HG03064 (cell line): ENCODE measurements around the gene PLEKHO2.

ENCODE experiments used
- ATAC-seq: cut with Tn5 transposase; IDR thresholded peaks from one replicate; pipeline ENCODE4 v1.9.1; 2021; ENCODE audit warnings: low read depth; ENCODE audit not compliant: unreplicated experiment

The PLEKHO2 gene

DNA sequence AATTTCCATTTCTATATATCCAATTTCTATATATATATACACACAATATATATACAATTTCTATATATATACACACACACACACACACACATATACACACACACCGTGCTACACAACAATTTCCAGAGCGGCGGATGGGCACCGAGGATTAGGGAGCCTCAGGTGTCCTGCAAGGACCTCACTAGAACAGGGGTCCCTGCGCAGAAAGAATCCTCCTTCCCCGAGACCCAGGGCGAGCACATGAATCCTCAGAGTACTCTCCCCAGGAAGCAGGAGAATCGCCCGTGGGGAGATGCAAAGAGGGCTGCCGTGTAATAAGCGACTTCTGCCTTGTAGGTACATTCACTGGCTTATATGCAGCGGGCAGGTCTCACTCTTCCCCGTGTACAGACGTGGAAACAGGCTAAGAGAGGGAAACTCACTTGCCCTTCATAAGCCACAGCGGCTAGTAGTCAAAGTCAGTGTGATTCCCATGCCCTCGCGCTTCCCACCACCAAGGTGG is 16.7 kb upstream of the PLEKHO2 start:
- peak; percentile 3 for ATAC-seq

DNA sequence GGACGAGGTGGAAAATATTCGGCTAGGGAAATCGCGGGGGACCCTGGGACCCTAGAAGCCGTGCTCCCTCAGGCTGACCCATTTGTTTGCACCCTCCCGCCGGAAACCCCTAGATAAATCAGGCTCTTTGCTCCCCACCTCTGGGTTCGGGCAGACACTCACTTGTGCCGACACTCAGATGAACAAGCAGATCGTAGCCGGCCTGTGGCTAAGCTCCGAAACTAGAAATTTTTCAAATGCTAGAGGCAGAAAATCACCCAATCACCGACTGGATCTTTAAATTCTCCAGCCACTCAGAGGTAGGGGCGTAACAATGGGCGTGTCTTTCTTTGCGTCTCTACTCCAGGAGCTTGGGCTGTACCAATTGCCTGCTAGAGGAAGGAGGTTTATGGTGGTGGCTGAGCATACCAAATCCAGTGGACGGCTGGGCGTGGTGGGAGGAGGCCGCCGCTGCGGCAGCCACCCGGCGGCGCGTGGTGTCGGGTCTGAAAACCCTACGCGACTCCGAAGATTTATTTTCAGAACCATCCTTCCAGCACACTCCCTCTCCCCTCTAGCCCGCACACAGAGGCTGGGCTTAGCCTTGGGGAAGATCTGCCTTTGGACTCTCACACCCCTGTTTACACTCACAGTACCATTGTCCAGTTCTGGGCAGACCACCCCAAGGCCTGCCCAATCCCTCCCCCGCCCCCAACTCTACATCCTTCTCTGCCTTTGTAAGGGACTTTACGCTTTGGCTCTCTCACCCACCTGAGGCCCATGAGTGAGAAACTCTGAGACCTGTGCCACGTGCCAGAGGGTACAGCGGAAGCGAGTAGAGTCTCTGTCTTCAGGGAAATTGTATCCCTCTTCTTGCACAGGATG is 16.1 kb upstream of the PLEKHO2 start, which contains the start of gene PIF1:
Gene PIF1, minus strand, starts transcription at position 217 of the 864 bp plus-strand sequence. CDS start 1,312 bp downstream, outside the sequence.
- peak; percentile 80 for ATAC-seq

DNA sequence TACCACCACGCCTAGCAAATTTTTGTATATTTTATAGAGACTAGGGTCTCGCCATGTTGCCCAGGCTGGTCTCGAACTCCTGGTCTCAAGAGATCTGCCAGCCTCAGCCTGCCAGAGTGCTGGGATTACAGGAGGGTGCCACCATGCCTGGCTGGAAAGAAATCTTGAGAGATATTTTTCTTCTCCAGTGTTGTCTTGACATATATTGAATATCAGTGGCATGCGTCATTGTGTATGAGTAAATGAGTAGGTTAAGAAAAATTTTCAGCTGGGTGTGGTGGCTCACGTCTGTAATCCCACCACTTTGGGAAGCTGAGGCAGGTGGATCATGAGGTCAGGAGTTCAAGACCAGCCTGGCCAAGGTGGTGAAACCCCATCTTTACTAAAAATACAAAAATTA is 12.7 kb upstream of the PLEKHO2 start:
- no peak for ATAC-seq

DNA sequence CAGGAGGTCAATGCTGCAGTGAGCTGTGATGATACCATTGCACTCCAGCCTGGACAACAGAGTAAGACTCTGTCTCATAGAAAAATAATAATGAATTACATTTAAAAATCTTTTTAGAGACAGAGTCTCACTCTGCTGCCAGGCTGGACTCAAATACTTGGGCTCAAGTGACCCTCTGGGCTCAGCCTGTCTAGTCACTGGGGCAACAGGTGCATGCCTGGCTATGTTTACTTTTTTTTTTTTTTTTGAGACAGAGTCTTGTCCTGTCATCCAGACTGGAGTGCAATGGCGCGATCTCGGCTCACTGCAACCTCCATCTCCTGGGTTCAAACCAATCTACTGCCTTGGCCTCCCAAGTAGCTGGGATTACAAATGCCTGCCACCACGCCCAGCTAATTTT is 8.0 kb upstream of the PLEKHO2 start:
- ATAC-seq, result no peak

DNA sequence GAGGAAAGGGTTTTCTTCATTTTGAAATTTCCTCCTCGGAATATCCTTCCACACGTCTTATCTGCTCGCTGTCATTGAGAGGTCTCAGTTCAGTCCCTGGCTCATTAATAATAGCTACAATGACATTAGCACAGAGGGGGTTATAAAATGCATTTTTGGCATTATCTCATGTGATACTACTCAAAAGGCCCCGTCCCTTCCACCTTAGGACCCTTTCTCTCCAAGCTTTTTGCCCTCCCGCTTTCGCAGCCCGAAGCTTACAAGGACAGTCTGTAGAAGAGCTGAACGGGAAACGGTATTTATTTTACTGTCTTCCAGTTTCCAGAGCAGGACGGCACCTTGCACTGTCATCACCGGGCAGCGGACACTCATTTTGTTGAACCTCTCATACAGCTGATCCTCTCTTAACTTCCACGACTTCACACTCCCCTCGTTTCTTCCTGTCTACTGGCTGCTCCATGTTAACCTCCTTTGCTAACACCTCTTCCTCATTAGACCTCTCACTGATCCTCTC is 5.6 kb upstream of the PLEKHO2 start:
- ATAC-seq, result no peak

DNA sequence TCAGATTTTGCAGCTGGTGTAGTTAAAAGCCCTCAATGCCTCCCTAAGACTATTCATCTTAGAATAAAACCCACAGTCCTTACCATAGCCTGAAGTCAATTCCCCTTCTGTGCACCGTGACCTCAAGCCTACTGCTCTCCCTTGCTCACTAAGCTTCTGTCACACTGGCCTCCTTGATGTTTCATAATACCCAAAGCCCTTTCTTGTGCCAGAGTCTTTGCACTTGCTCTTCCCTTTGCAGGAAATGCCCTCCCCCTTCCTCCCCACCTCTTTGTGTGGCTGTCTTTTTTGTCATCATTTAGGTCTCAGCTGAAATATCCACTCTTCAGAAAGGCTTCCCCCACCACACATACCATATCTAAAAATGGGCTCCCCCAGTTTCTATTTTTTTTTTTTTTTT is 4.2 kb upstream of the PLEKHO2 start:
- ATAC-seq, result no peak

DNA sequence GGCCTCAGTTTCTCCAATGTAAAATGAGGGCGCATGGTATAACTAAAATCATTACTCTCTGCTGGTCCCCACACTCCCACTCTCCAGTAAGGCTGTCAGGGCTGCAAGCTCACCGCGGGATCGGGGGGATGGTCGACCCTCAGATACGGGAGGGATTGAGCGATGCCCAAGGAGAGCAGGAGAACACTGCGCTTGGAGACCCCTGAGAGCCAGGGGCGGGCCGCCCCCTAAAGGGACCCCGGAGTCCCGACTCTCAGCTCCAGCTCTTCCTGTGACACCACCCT is 713 bp upstream of the PLEKHO2 start:
- no peak for ATAC-seq

DNA sequence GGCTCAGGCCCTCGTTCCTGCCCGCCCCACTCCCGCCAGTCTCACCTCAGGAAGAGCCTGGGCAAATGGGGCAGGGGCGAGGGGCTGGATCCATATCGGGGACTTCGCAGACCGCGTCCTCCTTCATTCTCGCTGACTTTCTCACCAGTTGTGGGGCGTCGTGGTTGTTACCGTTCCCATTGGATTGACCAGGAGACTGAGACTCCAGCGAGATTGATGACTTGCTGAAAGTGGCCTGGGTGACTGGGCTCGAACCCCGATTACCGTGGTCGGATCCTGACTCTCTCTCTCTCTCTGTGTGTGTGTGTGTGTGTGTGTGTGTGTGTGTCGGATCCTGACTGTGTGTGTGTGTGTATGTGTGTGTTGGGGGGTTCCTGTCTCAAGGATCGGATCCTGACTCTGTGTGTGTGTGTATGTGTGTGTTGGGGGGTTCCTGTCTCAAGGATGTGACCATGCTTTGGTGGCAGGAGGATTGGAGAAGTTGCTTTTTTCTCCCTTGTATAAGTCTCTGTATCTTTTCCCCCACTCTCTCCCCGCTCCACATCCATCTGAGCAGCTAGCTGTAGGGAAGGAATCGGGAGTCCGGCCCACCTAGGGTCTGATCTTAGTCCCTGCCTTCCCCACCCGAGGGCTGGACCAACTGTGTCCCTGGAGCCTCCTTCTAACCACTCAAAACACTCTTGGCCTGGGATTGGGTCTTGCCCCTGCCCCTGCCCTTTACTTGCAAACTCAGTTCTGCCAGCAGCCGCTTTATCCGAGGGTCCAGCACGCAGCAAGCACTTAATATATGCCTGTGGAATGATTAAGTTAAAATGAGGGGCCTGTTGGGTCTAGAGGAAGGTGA is 603 bp downstream of the PLEKHO2 start:
- ATAC-seq, result no peak

DNA sequence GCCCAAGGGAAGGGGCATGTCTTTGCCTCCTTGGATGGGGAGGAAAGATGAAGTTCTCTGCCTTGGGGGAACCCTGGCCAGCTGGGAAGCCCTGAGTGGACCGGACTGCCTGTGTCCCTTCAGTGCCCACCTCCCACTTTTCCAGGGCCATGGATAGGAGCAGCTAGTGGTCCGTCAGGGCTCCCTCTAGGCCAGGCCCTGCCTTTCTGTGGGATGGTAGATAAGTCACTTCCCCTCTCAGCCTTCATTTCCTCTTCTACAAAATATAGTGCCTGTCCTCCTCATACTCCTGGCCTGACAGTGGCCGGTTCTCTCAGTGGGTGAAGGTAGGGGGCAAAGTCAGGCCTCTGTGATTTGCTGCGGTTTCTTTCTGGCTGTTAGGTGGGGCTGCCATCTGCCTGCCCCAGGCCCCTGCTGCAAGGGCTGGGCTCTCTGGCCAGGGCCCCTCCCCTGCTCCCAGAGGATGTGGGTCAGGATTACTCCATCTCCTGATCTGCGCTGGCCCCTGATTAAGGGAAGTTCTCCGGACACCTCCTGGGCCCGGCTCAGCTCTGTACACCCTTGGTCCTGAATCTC is 1.4 kb downstream of the PLEKHO2 start:
- ATAC-seq, result no peak

DNA sequence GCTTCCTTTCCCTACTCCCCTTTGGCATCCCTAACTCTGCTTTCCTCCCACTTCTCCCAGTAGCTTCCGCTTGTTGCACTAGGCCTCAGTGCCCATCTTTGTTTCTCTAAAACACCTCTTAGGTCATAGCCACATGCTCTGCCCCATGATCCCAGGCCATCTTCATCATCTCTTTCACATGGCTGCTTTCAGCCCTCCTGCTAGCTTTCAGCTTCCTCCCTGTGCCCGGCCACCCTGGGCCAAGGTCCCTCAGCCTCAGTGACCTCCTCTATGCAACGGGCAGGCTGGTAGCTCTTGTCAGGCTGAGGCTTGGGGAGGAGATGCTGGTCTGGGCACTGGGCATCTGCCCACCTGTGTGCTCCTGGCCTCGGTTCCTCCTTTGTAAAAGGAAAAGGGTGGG is 2.3 kb downstream of the PLEKHO2 start:
- ATAC-seq, result no peak

DNA sequence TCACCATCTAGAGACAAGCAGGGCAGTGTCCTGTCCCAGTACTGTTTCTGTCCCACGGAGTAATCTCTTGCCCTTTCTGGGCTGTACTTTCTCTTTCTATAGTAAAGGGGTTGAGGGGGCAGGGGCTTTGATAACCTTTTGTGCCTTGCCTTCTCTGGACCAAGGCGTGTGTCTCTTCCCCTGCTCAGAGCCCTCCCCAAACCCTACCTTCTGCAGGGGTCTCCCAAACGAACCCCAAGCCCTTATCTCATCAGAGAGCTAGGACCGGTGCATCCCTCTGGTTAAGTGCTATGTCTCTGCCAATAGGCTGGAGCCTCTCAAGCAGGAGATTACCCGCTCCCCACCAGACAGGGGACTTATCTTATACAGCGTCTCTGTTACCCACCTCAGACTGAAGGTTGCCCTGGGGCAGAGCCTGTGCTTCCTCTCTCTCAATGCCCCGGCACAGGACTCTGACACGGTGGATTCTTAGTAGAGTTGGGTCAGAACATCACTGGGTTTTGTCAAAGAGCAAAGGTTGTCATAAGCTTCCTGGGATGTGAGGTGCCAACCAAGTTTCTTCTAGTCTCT is 2.9 kb downstream of the PLEKHO2 start:
- no peak for ATAC-seq

DNA sequence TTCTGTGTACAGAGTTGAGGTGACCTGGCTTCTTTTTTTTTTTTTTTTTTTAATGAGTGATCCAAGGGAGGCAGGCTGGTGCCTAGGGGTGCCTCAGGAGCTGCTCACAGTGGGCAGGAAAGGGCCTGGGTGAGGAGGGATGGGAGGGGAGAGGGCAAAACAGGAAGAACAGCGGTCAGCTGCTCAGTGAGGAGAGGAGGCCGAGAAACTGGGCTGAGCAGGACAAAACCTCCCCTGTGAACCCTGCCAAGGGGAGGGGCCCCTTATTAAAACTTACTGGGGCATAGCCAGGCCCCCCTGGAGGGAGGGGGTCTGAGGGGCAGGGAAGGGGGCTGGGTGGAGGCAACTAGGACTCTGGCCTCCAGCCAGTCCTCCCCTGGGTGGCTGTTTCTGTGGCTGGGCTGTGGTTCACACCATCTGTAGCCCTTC is 3.5 kb downstream of the PLEKHO2 start:
- ATAC-seq, result no peak

DNA sequence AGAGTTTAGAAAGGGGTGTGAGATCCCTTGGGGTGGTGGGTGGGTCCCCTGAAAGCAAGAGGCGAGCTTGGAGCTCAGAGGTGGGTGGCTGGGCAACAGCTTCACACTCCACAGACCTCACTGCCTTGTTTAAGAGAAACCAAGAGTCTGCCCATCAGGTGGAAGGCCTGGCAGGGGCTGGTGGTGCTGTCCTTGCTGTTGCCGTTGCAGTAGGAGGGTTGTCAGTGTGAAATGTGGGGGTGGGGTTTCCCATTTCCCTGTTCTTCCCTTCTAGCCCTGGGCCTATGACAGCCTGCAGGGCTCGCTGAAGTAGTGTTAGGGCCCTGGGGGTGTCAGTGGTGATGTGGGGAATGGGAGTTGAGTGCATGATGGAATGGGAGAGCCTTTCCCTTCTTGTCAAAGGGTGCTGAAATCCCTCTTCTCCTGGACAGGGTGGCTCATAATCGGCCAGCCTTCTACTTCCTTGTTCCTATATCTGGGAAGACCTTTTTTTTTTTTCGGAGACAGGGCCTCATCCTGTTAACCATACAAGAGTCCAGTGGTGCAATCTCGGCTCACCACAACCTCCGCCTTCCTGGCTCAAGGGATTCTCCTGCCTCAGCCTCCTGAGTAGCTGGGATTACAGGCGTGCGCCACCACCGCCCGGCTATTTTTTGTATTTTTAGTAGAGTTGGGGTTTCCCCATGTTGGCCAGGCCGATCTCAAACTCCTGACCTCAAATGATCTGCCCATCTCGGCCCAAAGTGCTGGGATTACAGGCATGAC is 4.3 kb downstream of the PLEKHO2 start:
- ATAC-seq, result no peak

DNA sequence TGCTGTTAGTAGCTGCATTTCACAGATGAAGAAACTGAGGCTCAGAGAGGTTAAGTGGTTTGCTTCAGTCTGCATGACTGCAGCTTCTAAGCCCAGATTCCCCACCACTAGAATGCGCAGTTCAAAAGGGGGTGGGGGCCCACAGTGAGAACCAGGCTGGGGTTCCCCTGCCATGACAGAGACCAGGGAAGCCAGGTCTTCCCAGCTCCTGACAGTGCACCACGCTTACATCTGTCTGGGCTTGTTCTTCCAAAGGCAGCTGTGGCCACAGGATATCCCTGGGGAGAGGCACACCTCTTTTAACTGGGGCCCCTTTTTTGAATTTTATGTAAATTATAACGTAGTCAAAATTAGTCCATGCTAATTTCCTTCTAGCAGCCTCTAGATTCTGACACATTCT is 5.3 kb downstream of the PLEKHO2 start:
- ATAC-seq, result no peak

DNA sequence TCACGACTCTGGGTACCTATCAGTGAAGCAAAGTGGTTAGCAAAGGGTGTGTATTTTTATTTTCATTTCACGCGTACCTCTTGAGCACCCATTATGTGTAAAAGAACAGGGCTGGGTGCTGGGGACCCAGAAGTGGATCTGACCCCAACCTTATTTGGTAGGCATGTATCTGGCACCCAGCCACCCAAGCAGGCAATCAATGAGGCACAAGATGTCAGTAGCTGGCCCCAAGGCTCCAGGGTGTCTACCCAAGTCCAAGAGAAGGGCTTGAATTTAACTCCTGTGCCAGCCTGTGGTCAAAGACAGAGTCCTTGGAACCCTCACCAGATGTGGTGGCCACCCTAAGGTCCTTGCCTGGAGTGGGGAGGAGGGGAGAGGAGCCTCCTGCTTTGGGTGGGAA is 5.7 kb downstream of the PLEKHO2 start:
- ATAC-seq, result no peak

DNA sequence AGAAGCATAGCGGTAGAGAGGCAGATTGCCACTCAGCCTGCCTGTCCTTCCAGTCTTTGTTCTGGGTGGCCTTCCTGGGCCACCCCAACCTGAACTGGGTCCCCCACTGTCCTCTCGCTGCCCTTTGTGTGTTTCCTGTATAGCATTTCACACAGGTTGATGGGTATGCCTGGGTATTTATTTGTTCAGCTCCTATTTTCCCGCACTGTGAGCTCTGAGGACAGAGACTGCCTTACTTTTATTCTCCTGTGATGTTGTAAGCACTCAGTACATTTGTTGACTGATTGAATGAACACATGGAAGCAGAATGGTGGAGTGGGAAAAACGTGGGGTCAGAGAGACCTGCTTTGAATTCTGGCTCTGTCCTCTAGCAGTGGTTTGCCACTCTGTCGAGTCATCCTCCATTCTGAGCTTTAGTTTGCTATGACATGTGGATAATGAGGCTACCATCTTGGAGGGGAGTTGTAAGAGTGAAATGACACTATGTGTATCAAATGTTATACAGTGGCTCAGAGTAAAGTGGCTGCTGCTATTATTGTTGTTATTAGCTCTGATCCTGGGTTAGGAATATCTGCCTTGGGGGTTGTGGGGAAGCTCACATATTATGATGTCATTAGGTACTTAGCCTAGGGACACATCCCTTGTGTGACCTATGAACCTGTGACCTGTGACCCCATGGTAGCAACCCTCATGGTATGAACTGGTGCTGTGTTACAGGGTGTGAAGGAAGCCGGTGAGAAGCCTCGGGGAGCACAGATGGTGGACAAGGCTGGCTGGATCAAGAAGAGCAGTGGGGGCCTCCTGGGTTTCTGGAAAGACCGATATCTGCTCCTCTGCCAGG is 6.4 kb downstream of the PLEKHO2 start:
- no peak for ATAC-seq

DNA sequence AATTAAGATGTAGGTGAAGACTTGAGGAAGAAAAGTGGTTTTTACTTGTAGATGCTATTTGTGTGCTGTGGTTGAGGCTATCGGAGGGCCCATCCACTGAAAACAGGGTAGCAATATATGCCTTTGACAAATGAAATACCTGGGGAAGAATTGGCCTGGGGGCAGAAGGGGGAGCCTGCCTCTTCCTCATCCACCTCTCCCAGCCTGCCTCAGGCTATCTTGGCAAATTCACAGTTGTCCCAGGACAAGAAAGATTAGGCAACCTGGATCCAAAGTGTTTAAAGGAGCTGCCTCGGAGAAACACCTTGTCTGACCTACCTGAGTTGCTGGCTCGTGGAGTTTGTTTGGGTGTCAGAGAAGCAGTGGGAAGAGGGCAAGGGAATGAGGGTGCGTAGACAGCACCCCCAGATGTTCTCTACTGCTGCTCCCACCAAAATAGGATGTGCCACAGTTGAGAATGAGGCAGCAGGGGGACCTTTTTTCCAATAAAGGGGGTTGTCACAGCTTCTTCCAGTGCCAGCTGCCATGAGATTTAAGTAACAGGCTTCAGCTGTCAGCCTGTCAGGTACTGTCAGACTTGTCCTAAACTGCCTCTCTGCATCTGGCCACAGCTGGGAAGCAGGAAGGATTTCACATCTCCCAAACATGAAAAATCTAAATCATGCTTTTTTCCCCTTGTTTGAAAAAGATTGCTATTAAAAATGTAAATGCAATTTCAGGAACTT is 9.2 kb downstream of the PLEKHO2 start:
- ATAC-seq, result no peak

DNA sequence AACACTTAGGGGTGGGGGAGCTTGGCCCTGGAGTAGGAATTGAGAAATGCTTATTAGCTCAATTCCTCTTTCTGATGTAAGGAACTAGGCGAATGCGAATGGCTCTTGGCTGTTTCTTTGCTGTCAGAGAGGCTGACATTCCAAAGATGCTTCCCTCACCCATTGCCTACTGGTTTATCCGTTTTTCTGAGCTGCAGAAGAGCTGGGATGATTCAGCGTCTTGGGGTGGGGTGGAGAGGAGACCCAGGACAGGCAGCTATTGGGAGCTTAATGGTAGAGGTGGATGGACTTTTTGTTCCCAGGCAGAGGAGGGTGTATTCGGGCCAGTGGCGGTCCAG is 9.8 kb downstream of the PLEKHO2 start:
- no peak for ATAC-seq

DNA sequence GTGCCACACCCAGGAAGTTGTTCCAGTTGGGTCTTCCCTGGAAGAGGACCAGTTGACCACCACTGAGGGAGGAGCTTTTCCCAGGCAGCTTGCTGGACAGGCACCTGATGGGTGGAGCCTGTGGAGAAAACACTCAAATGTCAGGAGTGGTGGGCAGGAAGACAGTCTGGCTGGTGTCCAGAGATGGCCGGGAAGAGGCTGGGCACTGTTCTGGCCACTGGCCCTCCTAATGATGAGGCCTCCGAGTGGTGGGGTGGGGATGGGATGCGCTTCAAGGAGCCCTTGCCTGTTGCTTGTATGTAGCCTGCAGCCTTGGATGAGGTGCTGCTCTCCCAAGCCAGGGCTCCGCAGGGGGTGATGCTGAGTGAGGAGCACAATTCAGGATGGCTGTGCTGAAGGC is 12.3 kb downstream of the PLEKHO2 start:
- no peak for ATAC-seq
